WTC11 (cell line): ENCODE results near the gene NBPF15. TPM values are rescaled to one million over a fixed set of nuclear protein-coding genes. Genes with fewer than 3 reads are reported as not detected.
"Not testable (repeated sequence)": the region's sequence is repeated elsewhere in the genome, so short reads cannot be mapped to it uniquely, and the experiment has no call there.

Source experiments
- ATAC-seq: fragments of 200-7000 bp; cut with Tn5 transposase; 2 replicates; pipeline ENCODE4 v1.10.0; 2021; ENCODE audit warnings: mild to moderate bottlenecking, moderate library complexity
- CTCF ChIA-PET: fragments of 300-600 bp; sonication (Branson Sonifier 250); formaldehyde crosslinking; loops from one replicate; lab custom pipeline; 2021; ENCODE audit warnings: antibody characterized with exemption; lab: Charles Lee
- POLR2A ChIA-PET: fragments of 350-600 bp; sonication (Branson Sonifier 250); formaldehyde crosslinking; loops from one replicate; lab custom pipeline; 2021; ENCODE audit warnings: antibody characterized with exemption; lab: Charles Lee
- DNase-seq: peaks from one replicate; pipeline ENCODE4 v3.0.0; 2021; ENCODE audit warnings: low spot score
- H3K27ac Mint-ChIP-seq: 2 replicates; pipeline ENCODE4 v1.8.0; 2021; ENCODE audit warnings: mixed read lengths
- H3K27me3 Mint-ChIP-seq: 2 replicates; pipeline ENCODE4 v1.8.0; 2021; ENCODE audit warnings: low read depth, mild to moderate bottlenecking, moderate library complexity, mixed read lengths
- H3K36me3 Mint-ChIP-seq: 2 replicates; pipeline ENCODE4 v1.8.0; 2021; ENCODE audit warnings: mixed read lengths
- H3K4me1 Mint-ChIP-seq: 2 replicates; pipeline ENCODE4 v1.8.0; 2022; ENCODE audit warnings: mixed read lengths
- H3K4me3 Mint-ChIP-seq: 2 replicates; pipeline ENCODE4 v1.8.0; 2021; ENCODE audit warnings: mild to moderate bottlenecking, moderate library complexity, mixed read lengths
- H3K9me3 Mint-ChIP-seq: 2 replicates; pipeline ENCODE4 v1.8.0; 2021; ENCODE audit warnings: mixed read lengths
- CDX4 ChIP-seq: fragments of 250-450 bp; sonication (Bioruptor Pico); IDR thresholded peaks from 2 replicates; pipeline ENCODE4 v1.9.0; 2021; ENCODE audit warnings: moderate library complexity, mild to moderate bottlenecking, inconsistent platforms, borderline replicate concordance
- CREB1 ChIP-seq: sonication (generic); formaldehyde crosslinking; IDR thresholded peaks from 2 replicates; pipeline ENCODE4 v1.8.0; 2023; ENCODE audit warnings: mild to moderate bottlenecking, missing genetic modification reagents
- CREM ChIP-seq: sonication (generic); formaldehyde crosslinking; IDR thresholded peaks from 2 replicates; pipeline ENCODE4 v1.8.1; 2022; ENCODE audit warnings: mild to moderate bottlenecking, missing genetic modification reagents, moderate library complexity
- ETV6 ChIP-seq: sonication (generic); formaldehyde crosslinking; IDR thresholded peaks from 2 replicates; pipeline ENCODE4 v1.8.1; 2022; ENCODE audit warnings: mild to moderate bottlenecking, missing genetic modification reagents
- HMGXB4 ChIP-seq: sonication (generic); formaldehyde crosslinking; IDR thresholded peaks from 2 replicates; pipeline ENCODE4 v1.8.1; 2023; ENCODE audit warnings: mild to moderate bottlenecking, moderate library complexity, missing genetic modification reagents
- NFE2L1 ChIP-seq: sonication (generic); formaldehyde crosslinking; IDR thresholded peaks from 2 replicates; pipeline ENCODE4 v1.8.1; 2023; ENCODE audit warnings: missing genetic modification reagents
- PRRX2 ChIP-seq: fragments of 250-450 bp; sonication (Bioruptor Pico); IDR thresholded peaks from 2 replicates; pipeline ENCODE4 v1.8.0; 2021; ENCODE audit warnings: mild to moderate bottlenecking
- SMAD3 ChIP-seq: sonication (generic); formaldehyde crosslinking; IDR thresholded peaks from 2 replicates; pipeline ENCODE4 v1.8.0; 2022; ENCODE audit warnings: missing genetic modification reagents, mild to moderate bottlenecking, borderline replicate concordance
- SMAD4 ChIP-seq: sonication (generic); formaldehyde crosslinking; IDR thresholded peaks from 2 replicates; pipeline ENCODE4 v1.8.0; 2022; ENCODE audit warnings: mild to moderate bottlenecking, missing genetic modification reagents
- TP53 ChIP-seq: sonication (generic); formaldehyde crosslinking; IDR thresholded peaks from 2 replicates; pipeline ENCODE4 v1.8.1; 2023; ENCODE audit warnings: mild to moderate bottlenecking, missing genetic modification reagents
- ZNF232 ChIP-seq: sonication (generic); formaldehyde crosslinking; IDR thresholded peaks from 2 replicates; pipeline ENCODE4 v1.8.0; 2022; ENCODE audit warnings: mild to moderate bottlenecking, missing genetic modification reagents
- ZNF281 ChIP-seq: sonication (generic); formaldehyde crosslinking; IDR thresholded peaks from 2 replicates; pipeline ENCODE4 v1.8.0; 2023; ENCODE audit warnings: mild to moderate bottlenecking, missing genetic modification reagents
- ZNF416 ChIP-seq: fragments of 250-450 bp; sonication (Bioruptor Pico); IDR thresholded peaks from 2 replicates; pipeline ENCODE4 v1.9.0; 2021; ENCODE audit warnings: mild to moderate bottlenecking, inconsistent platforms
- total RNA-seq: library from RNA; stranded (reverse); gene quantifications from 3 replicates; pipeline ENCODE4 v1.2.3, GENCODE V29; 2021
- TF ChIP-seq, protein P1 (sequence below): fragments of 250-450 bp; sonication (Bioruptor Pico); IDR thresholded peaks from 2 replicates; pipeline ENCODE4 v1.9.0; 2021; ENCODE audit warnings: mild to moderate bottlenecking
- TF ChIP-seq, protein P2 (sequence below): fragments of 250-450 bp; sonication (Bioruptor Pico); IDR thresholded peaks from 2 replicates; pipeline ENCODE4 v1.8.0; 2021; ENCODE audit warnings: mild to moderate bottlenecking
- TF ChIP-seq, protein P3 (sequence below): sonication (generic); formaldehyde crosslinking; IDR thresholded peaks from 2 replicates; pipeline ENCODE4 v1.8.0; 2023; ENCODE audit warnings: missing genetic modification reagents

NBPF15 gene
- total RNA-seq, 1 experiment from 2014 or later = 15.2 TPM

DNA sequence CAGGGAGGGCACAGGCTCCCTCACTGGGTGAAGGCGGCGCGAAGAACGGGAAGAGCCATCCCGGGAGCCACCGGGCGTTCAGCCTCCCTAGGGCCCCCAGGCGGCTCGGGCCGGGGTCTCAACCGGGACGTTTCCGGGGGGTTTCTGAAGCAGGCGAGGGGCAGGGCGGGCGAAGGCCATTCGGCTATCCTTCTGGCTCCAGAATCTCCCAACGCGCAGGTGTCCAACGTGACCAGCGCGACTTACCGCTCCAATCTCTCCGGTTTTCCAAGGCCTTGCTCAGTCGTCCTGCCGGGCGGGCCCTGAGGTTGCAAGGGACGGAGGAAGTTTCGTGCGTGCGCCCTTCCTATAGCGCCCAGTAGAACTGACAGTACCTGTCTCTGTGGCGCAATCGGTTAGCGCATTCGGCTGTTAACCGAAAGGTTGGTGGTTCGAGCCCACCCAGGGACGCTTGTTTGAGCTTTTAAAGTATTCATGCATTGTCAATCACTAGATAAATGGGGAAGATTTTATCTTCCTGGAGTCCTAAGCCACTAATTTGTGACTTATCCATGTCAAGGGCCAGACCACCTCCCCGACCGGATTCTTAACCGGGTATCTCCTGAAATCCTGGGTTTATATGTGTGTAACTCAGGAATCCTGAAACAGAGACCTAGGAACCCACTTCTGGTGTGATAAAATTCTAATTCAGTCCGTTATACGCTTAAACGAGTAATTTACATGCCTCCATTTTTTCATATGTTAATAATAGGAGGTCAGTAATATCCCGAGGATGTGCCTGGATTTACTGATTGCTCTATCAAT lies 42.4 kb downstream of the NBPF15 start:
- ATAC-seq, POLR2A ChIA-PET, H3K36me3 Mint-ChIP-seq, H3K27me3 Mint-ChIP-seq: not testable (repeated sequence)
- TF ChIP-seq HMGXB4 (CRISPR knock-in tag) = 0 out of 2 replicates have a peak, but pooled peaks have one; percentile 27
- TF ChIP-seq, all 79 proteins: peak for 1; not testable (repeated sequence) for 78
- DNase-seq = peak; percentile 83
- H3K9me3 Mint-ChIP-seq, CTCF ChIA-PET, H3K4me1 Mint-ChIP-seq: not testable (repeated sequence)
- Mint-ChIP-seq H3K27ac (peak overlapping the region; percentile 58; the same call in 1 of the 2 replicates), H3K4me3 (peak overlapping the region; percentile 80)

GRCh38 chr1:144413404-144414118 lies 47.9 kb downstream of the NBPF15 start:
- H3K36me3 Mint-ChIP-seq, POLR2A ChIA-PET, CTCF ChIA-PET, H3K27me3 Mint-ChIP-seq, H3K4me1 Mint-ChIP-seq, DNase-seq, H3K9me3 Mint-ChIP-seq, ATAC-seq: not testable (repeated sequence)
- Mint-ChIP-seq H3K27ac (peak overlapping the region; percentile 100), H3K4me3 (peak overlapping the region; percentile 98)

DNA sequence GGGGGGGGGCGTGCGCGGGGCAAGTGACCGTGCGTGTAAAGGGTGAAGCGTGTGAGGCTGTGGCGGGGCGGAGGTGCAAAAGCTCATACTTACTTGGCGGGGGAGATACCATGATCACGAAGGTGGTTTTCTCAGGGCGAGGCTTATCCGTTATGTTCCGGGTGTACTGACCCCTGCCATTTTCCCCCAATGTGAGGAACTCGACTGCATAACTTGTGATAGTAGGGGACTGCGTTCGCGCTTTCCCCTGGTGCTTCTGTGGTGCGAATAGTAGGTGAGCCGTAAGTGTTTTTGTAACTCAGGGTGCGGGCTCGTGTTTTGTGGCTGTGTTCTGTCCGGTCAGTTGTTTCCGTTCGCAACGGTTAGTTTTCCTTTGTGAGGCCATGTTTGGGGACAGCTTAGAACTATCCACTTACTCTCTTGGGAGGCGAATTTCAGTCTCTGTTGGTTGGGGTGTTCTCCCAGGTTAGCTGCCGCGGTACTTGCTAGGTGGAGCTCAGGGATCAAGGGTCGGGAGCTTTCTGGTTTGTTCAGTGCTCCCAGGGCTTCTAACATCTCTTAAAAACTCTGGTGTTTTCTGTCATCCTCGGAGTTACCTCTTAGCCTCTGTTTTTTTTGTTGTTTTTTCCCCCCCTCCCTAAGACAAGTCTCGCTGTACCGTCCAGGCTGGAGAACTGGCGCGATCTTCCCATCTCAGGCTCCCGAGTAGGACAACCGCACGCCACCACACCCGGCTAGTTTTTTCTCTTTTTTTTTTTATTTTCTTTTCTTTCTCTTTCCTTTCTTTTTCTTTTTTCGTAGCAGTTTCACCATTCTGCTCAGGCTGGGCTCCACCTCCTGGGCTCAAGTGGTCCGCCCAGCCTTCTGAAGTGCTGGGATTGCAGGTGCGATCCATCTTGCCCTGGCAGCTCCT lies 48.7 kb downstream of the NBPF15 start:
- POLR2A ChIA-PET = interaction anchor here (0.9 to 1.5 kb wide), 3 partner anchors 133 to 139 kb away, joined by 3 to 10 read pairs (median 6); no protein-coding TSS in a partner anchor
- DNase-seq = peak; percentile 76
- CTCF ChIA-PET, H3K36me3 Mint-ChIP-seq, H3K27me3 Mint-ChIP-seq, H3K9me3 Mint-ChIP-seq, H3K4me1 Mint-ChIP-seq: not testable (repeated sequence)
- ATAC-seq = peak; percentile 89
- Mint-ChIP-seq H3K4me3 (peak overlapping the region; percentile 98), H3K27ac (peak overlapping the region; percentile 100)
- TF ChIP-seq, protein P1, sequence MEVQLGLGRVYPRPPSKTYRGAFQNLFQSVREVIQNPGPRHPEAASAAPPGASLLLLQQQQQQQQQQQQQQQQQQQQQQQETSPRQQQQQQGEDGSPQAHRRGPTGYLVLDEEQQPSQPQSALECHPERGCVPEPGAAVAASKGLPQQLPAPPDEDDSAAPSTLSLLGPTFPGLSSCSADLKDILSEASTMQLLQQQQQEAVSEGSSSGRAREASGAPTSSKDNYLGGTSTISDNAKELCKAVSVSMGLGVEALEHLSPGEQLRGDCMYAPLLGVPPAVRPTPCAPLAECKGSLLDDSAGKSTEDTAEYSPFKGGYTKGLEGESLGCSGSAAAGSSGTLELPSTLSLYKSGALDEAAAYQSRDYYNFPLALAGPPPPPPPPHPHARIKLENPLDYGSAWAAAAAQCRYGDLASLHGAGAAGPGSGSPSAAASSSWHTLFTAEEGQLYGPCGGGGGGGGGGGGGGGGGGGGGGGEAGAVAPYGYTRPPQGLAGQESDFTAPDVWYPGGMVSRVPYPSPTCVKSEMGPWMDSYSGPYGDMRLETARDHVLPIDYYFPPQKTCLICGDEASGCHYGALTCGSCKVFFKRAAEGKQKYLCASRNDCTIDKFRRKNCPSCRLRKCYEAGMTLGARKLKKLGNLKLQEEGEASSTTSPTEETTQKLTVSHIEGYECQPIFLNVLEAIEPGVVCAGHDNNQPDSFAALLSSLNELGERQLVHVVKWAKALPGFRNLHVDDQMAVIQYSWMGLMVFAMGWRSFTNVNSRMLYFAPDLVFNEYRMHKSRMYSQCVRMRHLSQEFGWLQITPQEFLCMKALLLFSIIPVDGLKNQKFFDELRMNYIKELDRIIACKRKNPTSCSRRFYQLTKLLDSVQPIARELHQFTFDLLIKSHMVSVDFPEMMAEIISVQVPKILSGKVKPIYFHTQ (CRISPR knock-in tag) = peak; percentile 100
- TF ChIP-seq ZNF416 (CRISPR knock-in tag) (peak; percentile 100), ETV6 (CRISPR knock-in tag) (peak; percentile 86), NFE2L1 (CRISPR knock-in tag) (peak; percentile 88), CDX4 (CRISPR knock-in tag) (peak; percentile 98), ZNF232 (CRISPR knock-in tag) (peak; percentile 90), CREM (CRISPR knock-in tag) (peak; percentile 52; the same call in 1 of the 2 replicates), CREB1 (CRISPR knock-in tag) (peak; percentile 83), SMAD3 (CRISPR knock-in tag) (peak; percentile 94), PRRX2 (peak; percentile 100), TP53 (CRISPR knock-in tag) (peak; percentile 90), SMAD4 (peak; percentile 78), ZNF281 (CRISPR knock-in tag) (peak; percentile 90)
- TF ChIP-seq, protein P2, sequence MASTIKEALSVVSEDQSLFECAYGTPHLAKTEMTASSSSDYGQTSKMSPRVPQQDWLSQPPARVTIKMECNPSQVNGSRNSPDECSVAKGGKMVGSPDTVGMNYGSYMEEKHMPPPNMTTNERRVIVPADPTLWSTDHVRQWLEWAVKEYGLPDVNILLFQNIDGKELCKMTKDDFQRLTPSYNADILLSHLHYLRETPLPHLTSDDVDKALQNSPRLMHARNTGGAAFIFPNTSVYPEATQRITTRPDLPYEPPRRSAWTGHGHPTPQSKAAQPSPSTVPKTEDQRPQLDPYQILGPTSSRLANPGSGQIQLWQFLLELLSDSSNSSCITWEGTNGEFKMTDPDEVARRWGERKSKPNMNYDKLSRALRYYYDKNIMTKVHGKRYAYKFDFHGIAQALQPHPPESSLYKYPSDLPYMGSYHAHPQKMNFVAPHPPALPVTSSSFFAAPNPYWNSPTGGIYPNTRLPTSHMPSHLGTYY (CRISPR knock-in tag) = peak; percentile 100
- TF ChIP-seq, protein P3, sequence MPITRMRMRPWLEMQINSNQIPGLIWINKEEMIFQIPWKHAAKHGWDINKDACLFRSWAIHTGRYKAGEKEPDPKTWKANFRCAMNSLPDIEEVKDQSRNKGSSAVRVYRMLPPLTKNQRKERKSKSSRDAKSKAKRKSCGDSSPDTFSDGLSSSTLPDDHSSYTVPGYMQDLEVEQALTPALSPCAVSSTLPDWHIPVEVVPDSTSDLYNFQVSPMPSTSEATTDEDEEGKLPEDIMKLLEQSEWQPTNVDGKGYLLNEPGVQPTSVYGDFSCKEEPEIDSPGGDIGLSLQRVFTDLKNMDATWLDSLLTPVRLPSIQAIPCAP = peak; percentile 89; the same call in 1 of the 2 replicates
